PC-9 (cell line): ENCODE measurements around the gene PPM1A. TPM values are rescaled to one million over a fixed set of nuclear protein-coding genes. Genes with fewer than 3 reads are reported as not detected.
A peak's percentile ranks its signal among the peaks of the same experiment; 100 is the strongest.

ENCODE experiments used
- BruUV-seq: library from RNA; stranded (reverse); fragments of 400-500 nt; replicated peaks from 2 replicates; lab custom pipeline; 2021; lab: Mats Ljungman, UMichigan
- CTCF ChIA-PET: fragments of 300-600 bp; sonication (Branson Sonifier 250); formaldehyde crosslinking; loops from one replicate; lab custom pipeline; 2022; ENCODE audit warnings: antibody characterized with exemption; lab: Charles Lee
- POLR2A ChIA-PET: fragments of 300-600 bp; sonication (Branson Sonifier 250); formaldehyde crosslinking; loops from one replicate; lab custom pipeline; 2022; ENCODE audit warnings: antibody characterized with exemption; ENCODE audit not compliant: unreplicated experiment; lab: Charles Lee
- DNase-seq, 2 experiments: peaks; one replicate each; pipeline versions ENCODE4 v3.0.0 to v3.0.0-alpha.2; 2015 to 2022; ENCODE audit warnings: mixed read lengths in 1 of 2
- H2AFZ ChIP-seq: fragments of 200-600 bp; sonication (generic); 2 replicates; pipeline ENCODE4 v1.8.1; 2017; ENCODE audit warnings: antibody characterized with exemption
- H3F3A ChIP-seq: fragments of 200-600 bp; sonication (generic); 2 replicates; pipeline ENCODE4 v1.8.1; 2017; ENCODE audit warnings: antibody characterized with exemption, mild to moderate bottlenecking, low read depth; ENCODE audit not compliant: insufficient read depth
- H3K27ac ChIP-seq: fragments of 200-600 bp; sonication (generic); 2 replicates; pipeline ENCODE4 v1.6.1; 2016; ENCODE audit warnings: mixed run types
- H3K27me3 ChIP-seq: fragments of 200-600 bp; sonication (generic); 2 replicates; pipeline ENCODE4 v1.6.1; 2016; ENCODE audit warnings: low read depth, mixed run types; ENCODE audit not compliant: insufficient read depth
- H3K36me3 ChIP-seq: fragments of 200-600 bp; sonication (generic); 2 replicates; pipeline ENCODE4 v1.6.1; 2016; ENCODE audit warnings: low read depth, mixed run types
- H3K4me1 ChIP-seq: fragments of 200-600 bp; sonication (generic); replicated peaks from 2 replicates; pipeline ENCODE4 v1.6.1; 2016; ENCODE audit warnings: mixed run types; ENCODE audit not compliant: insufficient read depth
- H3K4me2 ChIP-seq: fragments of 200-600 bp; sonication (generic); 2 replicates; pipeline ENCODE4 v1.6.1; 2017; ENCODE audit warnings: mixed run types
- H3K4me3 ChIP-seq: fragments of 200-600 bp; sonication (generic); 2 replicates; pipeline ENCODE4 v1.6.1; 2016; ENCODE audit warnings: mixed run types
- H3K79me2 ChIP-seq: fragments of 200-600 bp; sonication (generic); 2 replicates; pipeline ENCODE4 v1.6.1; 2017; ENCODE audit warnings: low read depth, mixed run types
- H3K9me2 ChIP-seq: fragments of 200-600 bp; sonication (generic); 2 replicates; pipeline ENCODE4 v1.8.1; 2017; ENCODE audit warnings: mild to moderate bottlenecking; ENCODE audit not compliant: insufficient read depth
- H3K9me3 ChIP-seq: fragments of 200-600 bp; sonication (generic); 2 replicates; pipeline ENCODE4 v1.8.1; 2016; ENCODE audit warnings: low read depth; ENCODE audit not compliant: insufficient read depth
- H4K20me1 ChIP-seq: fragments of 200-600 bp; sonication (generic); 2 replicates; pipeline ENCODE4 v1.8.1; 2017; ENCODE audit not compliant: insufficient read depth
- EZH2 ChIP-seq: fragments of 200-600 bp; sonication (generic); IDR thresholded peaks from 2 replicates; pipeline ENCODE4 v1.8.0; 2017; ENCODE audit warnings: antibody characterized with exemption, low read depth
- intact Hi-C: fragments of 100-400 bp; cut with micrococcal nuclease; formaldehyde crosslinking; loops from one replicate; pipeline ENCODE4 v1.10.0; 2022; ENCODE audit not compliant: unreplicated experiment
- total RNA-seq: library from RNA; stranded (reverse); gene quantifications from 2 replicates; pipeline ENCODE4 v1.2.3, GENCODE V29; 2021
- TF ChIP-seq, protein P1 (sequence below): fragments of 200-600 bp; sonication (generic); conservative IDR thresholded peaks from 2 replicates; pipeline ENCODE4 v1.6.1; 2017; ENCODE audit warnings: mixed run types, antibody characterized with exemption, mild to moderate bottlenecking, moderate library complexity

Gene PPM1A
- total RNA-seq, 1 experiment from 2014 or later, result 60.9 TPM

DNA sequence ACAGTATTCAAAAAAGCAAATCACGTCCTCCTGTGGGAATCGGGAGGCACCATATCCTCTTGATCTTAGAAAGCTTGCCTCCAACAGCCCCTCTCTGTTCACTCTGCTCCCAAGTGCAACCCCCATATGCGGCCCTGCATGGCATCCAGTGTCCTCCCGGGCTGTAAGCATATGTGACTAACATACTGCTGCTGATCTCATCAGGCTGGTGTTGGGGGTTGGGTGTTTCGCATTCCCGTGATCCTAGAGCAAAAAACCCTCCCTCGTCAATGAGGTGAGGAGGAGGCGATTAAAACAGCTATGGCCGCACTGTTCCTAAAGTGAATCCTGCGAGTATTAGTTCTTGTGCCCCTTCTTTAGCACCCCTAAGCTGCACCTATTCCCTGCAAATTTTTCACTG is 28.1 kb upstream of the PPM1A start:
- Histone ChIP-seq H4K20me1 (no peaks in the 10 kb centered on the region), H3K36me3 (no peaks in the 10 kb centered on the region), H3K27ac (no peak overlapping the region), H2AFZ (no peak overlapping the region), H3K79me2 (no peaks in the 10 kb centered on the region), H3K4me3 (no peak overlapping the region), H3K9me3 (no peaks in the 10 kb centered on the region), H3K4me1 (peaks cover 8% of the 10 kb centered on the region; the same call in 1 of the 2 replicates), H3K9me2 (no peaks in the 10 kb centered on the region), H3F3A (no peaks in the 10 kb centered on the region), H3K4me2 (no peak overlapping the region), H3K27me3 (no peaks in the 10 kb centered on the region)
- no peak for DNase-seq
- TF ChIP-seq, protein P1, sequence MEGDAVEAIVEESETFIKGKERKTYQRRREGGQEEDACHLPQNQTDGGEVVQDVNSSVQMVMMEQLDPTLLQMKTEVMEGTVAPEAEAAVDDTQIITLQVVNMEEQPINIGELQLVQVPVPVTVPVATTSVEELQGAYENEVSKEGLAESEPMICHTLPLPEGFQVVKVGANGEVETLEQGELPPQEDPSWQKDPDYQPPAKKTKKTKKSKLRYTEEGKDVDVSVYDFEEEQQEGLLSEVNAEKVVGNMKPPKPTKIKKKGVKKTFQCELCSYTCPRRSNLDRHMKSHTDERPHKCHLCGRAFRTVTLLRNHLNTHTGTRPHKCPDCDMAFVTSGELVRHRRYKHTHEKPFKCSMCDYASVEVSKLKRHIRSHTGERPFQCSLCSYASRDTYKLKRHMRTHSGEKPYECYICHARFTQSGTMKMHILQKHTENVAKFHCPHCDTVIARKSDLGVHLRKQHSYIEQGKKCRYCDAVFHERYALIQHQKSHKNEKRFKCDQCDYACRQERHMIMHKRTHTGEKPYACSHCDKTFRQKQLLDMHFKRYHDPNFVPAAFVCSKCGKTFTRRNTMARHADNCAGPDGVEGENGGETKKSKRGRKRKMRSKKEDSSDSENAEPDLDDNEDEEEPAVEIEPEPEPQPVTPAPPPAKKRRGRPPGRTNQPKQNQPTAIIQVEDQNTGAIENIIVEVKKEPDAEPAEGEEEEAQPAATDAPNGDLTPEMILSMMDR, result no peak
- TF ChIP-seq EZH2, result no peak
- CTCF ChIA-PET, result no interaction called here
- POLR2A ChIA-PET, result no interaction called here
- no TSS peak for BruUV-seq
- intact Hi-C loops, result no loop called here

DNA sequence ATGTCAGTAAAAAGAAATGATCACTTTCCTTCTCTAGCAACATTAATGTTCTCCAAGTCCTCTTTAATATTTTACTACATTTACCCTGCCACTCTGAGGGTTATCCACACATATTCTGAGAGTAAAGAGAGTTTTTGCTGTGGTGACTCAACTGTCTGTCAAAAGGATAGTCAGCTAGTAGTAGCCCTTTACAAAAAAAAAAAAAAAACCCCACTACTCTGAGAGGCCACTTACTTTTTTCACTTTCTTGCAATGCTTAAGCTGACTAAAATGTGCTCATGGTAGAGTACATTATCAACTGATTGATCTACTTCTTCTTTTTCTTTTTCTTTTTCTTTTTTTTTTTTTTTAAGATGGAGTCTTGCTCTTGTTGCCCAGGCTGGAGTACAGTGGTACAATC is 27.6 kb upstream of the PPM1A start:
- no peaks in the 10 kb centered on the region for H3K9me3 ChIP-seq
- H3K79me2 ChIP-seq, result no peaks in the 10 kb centered on the region
- no peaks in the 10 kb centered on the region for H3K27me3 ChIP-seq
- no peak for TF ChIP-seq EZH2
- TF ChIP-seq, protein P1, result no peak
- H4K20me1 ChIP-seq, result no peaks in the 10 kb centered on the region
- H3K36me3 ChIP-seq, result no peaks in the 10 kb centered on the region
- ChIA-PET CTCF (no interaction called here), POLR2A (no interaction called here)
- no peak for DNase-seq
- H3K4me2 ChIP-seq, result no peak overlapping the region
- H2AFZ ChIP-seq, result no peak overlapping the region
- no TSS peak for BruUV-seq
- intact Hi-C loops, result no loop called here
- H3K9me2 ChIP-seq, result no peaks in the 10 kb centered on the region
- no peak overlapping the region for H3K27ac ChIP-seq
- no peaks in the 10 kb centered on the region for H3F3A ChIP-seq
- peaks cover 8% of the 10 kb centered on the region; the same call in 1 of the 2 replicates for H3K4me1 ChIP-seq
- no peak overlapping the region for H3K4me3 ChIP-seq

DNA sequence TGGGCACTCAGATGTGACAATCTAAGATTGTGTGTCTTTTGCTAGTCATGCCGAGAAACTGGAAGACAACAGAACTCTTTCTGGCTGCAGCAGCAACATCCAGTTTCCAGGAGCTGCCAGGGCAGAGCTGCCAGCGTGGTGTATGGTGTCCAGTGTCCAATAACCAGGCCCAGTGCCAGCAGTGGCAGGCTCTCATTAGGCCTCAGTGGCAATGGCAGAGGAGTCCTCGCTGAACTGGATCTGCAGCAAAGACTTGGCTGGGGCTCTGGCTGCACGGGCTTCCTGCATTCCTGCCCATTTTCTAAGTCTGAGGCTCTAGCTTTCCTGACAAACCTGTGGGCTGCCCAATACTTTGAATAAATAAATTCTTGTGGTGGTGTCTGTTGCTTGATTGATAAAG is 26.2 kb upstream of the PPM1A start:
- Histone ChIP-seq H4K20me1 (no peaks in the 10 kb centered on the region), H2AFZ (no peak overlapping the region), H3K4me2 (peak overlapping the region; percentile 12; the same call in 1 of the 2 replicates), H3F3A (no peaks in the 10 kb centered on the region), H3K4me3 (no peak overlapping the region), H3K4me1 (peaks cover 8% of the 10 kb centered on the region; the same call in 1 of the 2 replicates), H3K36me3 (no peaks in the 10 kb centered on the region), H3K9me3 (no peaks in the 10 kb centered on the region), H3K79me2 (no peaks in the 10 kb centered on the region), H3K27me3 (no peaks in the 10 kb centered on the region), H3K27ac (no peak overlapping the region), H3K9me2 (no peaks in the 10 kb centered on the region)
- TF ChIP-seq EZH2, result no peak
- TF ChIP-seq, protein P1, result no peak
- CTCF ChIA-PET, result no interaction called here
- intact Hi-C loops, result loop anchor here (1.0 kb wide), 1 partner anchor 25 kb away; no protein-coding TSS in a partner anchor
- peak; percentile 80 to 92 for DNase-seq
- no TSS peak for BruUV-seq
- POLR2A ChIA-PET, result interaction anchor here (0.7 to 1.0 kb wide), 3 partner anchors 11 to 26 kb away, joined by 4 to 11 read pairs (median 5); partner anchors contain the start of gene PPM1A
